ENCODE results near the gene STPG3. TPM values are rescaled to one million over a fixed set of nuclear protein-coding genes. Genes with fewer than 3 reads are reported as not detected.

STPG3 gene
- total and polyA plus RNA-seq, 2 of the 13 experiments (the other 11 are each of a cell fraction or from before 2014, with no cell fraction given) = not detected

DNA sequence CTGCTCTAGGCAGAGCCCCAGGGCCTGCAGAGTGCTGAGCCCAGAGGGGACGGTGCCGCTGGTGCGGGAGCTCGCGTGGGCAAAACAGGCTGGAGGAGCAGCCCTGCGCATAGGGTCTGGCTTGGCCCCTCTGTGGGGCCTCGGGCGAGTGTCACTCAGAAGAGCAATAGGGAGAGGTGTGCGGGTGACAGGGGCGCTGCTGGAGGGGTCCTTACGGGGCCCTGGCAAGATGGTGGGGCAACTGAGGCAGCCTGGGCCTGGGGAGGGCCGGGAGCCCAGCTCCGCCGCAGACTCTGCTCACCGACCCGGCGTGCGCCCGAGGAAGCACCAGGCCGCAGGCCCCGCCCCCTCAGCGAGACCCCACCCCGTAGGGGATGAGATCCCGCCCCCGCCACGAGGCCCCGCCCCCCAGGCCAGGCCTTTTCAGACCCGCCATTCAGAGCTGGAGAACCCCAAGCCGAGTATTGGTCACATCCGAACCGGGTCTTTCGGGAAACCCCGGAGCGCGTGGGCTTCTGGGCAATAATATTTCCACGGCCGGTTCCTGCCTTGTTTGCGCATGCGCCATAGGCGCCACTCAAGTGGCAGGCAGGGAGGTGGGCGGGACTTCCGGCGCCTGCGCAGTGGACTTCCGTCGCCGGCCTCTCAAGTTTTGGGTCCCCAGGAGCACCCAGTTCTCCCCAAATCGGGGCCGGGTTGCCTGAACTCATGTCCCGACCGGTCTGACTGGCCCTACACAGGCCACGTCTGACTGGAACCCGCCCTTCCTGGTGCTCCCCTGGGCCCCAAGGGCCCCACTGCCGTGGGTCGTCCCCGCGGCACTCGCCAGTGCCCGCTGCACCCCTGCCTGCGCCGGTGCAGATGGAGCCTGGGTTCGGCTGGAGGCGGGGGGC, 27.8 kb upstream of the STPG3 start (continued):
- TF ChIP-seq GATA4 (IDR thresholded peaks at IDR 0.05; ENCODE audit: borderline replicate concordance, low read depth) (peak; percentile 27; the same call in 1 of the 2 replicates), NCOA1 (CRISPR knock-in tag; IDR thresholded peaks at IDR 0.05) (no peak), ZNF563 (CRISPR knock-in tag; IDR thresholded peaks at IDR 0.05) (peak; percentile 53; the same call in 1 of the 2 replicates), ZNF333 (CRISPR knock-in tag; IDR thresholded peaks at IDR 0.05; ENCODE audit: borderline replicate concordance) (no peak; the same call in 1 of the 2 replicates), ARHGAP35 (CRISPR knock-in tag; IDR thresholded peaks at IDR 0.05; ENCODE audit: borderline replicate concordance) (no peak), HNRNPH1 (optimal IDR thresholded peaks at IDR 0.05; ENCODE audit: low read depth, low read length) (no peak), ZNF275 (CRISPR knock-in tag; IDR thresholded peaks at IDR 0.05; ENCODE audit: borderline replicate concordance) (no peak; the same call in 1 of the 2 replicates), ZBTB39 (CRISPR knock-in tag; IDR thresholded peaks at IDR 0.05) (no peak), NFIB (CRISPR knock-in tag; IDR thresholded peaks at IDR 0.05; ENCODE audit: borderline replicate concordance) (no peak), MBNL3 (CRISPR knock-in tag; conservative IDR thresholded peaks at IDR 0.05) (no peak), ZFAT (CRISPR knock-in tag; conservative IDR thresholded peaks at IDR 0.05) (no peak), BORCS8-MEF2B (CRISPR knock-in tag; IDR thresholded peaks at IDR 0.05) (no peak), MED13 (CRISPR knock-in tag; IDR thresholded peaks at IDR 0.05) (no peak), POLR2A (IDR thresholded peaks at IDR 0.05; ENCODE audit: insufficient read depth in 1 of 2, low read depth in 2 of 2, low read length in 2 of 2) (peak in 1 of 2 experiments; percentile 30; a peak in 1 of 4 replicates), ZNF607 (CRISPR knock-in tag; IDR thresholded peaks at IDR 0.05; ENCODE audit: borderline replicate concordance) (0 out of 2 replicates have a peak, but pooled peaks have one; percentile 9), ZNF75D (CRISPR knock-in tag; IDR thresholded peaks at IDR 0.05; ENCODE audit: borderline replicate concordance) (no peak), PRMT3 (CRISPR knock-in tag; IDR thresholded peaks at IDR 0.05; ENCODE audit: borderline replicate concordance, low read depth) (no peak), XBP1 (CRISPR knock-in tag; IDR thresholded peaks at IDR 0.05) (no peak), ATAD3A (CRISPR knock-in tag; IDR thresholded peaks at IDR 0.05) (no peak)
- TF ChIP-seq, protein P1, sequence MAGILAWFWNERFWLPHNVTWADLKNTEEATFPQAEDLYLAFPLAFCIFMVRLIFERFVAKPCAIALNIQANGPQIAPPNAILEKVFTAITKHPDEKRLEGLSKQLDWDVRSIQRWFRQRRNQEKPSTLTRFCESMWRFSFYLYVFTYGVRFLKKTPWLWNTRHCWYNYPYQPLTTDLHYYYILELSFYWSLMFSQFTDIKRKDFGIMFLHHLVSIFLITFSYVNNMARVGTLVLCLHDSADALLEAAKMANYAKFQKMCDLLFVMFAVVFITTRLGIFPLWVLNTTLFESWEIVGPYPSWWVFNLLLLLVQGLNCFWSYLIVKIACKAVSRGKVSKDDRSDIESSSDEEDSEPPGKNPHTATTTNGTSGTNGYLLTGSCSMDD (CRISPR knock-in tag; IDR thresholded peaks at IDR 0.05) = no peak
- TF ChIP-seq, protein P2, sequence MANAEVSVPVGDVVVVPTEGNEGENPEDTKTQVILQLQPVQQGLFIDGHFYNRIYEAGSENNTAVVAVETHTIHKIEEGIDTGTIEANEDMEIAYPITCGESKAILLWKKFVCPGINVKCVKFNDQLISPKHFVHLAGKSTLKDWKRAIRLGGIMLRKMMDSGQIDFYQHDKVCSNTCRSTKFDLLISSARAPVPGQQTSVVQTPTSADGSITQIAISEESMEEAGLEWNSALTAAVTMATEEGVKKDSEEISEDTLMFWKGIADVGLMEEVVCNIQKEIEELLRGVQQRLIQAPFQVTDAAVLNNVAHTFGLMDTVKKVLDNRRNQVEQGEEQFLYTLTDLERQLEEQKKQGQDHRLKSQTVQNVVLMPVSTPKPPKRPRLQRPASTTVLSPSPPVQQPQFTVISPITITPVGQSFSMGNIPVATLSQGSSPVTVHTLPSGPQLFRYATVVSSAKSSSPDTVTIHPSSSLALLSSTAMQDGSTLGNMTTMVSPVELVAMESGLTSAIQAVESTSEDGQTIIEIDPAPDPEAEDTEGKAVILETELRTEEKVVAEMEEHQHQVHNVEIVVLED (CRISPR knock-in tag; IDR thresholded peaks at IDR 0.05; ENCODE audit: borderline replicate concordance) = 0 out of 2 replicates have a peak, but pooled peaks have one; percentile 27
- TF ChIP-seq, protein P3, sequence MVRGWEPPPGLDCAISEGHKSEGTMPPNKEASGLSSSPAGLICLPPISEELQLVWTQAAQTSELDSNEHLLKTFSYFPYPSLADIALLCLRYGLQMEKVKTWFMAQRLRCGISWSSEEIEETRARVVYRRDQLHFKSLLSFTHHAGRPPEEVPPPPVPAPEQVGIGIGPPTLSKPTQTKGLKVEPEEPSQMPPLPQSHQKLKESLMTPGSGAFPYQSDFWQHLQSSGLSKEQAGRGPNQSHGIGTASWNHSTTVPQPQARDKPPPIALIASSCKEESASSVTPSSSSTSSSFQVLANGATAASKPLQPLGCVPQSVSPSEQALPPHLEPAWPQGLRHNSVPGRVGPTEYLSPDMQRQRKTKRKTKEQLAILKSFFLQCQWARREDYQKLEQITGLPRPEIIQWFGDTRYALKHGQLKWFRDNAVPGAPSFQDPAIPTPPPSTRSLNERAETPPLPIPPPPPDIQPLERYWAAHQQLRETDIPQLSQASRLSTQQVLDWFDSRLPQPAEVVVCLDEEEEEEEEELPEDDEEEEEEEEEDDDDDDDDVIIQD (CRISPR knock-in tag; IDR thresholded peaks at IDR 0.05; ENCODE audit: low read depth) = no peak

Measured in HepG2 (cell line).